Activated T-helper 1 cell treated with anti-CD3 and anti-CD28 coated beads, Interleukin-12 subunit alpha, Interleukin-12 subunit beta, Interleukin-2, Interleukin-4 antibody, amounts not matched to agents 30 ng/mL and 10 ng/mL and 1 ng/mL, durations not matched to agents 14 hours and 24 hours and 36 hours (primary cell): Measurements from ENCODE around the gene RIPOR1. TPM values are rescaled to one million over a fixed set of nuclear protein-coding genes. Genes with fewer than 3 reads are reported as not detected.
"Not testable (repeated sequence)": the region's sequence is repeated elsewhere in the genome, so short reads cannot be mapped to it uniquely, and the experiment has no call there.

Experiments
- DNase-seq: peaks from one replicate; pipeline ENCODE4 v3.0.0; 2021; ENCODE audit warnings: low spot score
- H3K27ac Mint-ChIP-seq: one replicate; pipeline ENCODE4 v1.8.0; 2021; ENCODE audit warnings: mild to moderate bottlenecking, mixed read lengths
- H3K27me3 Mint-ChIP-seq: one replicate; pipeline ENCODE4 v1.8.0; 2022; ENCODE audit warnings: mild to moderate bottlenecking, moderate library complexity, mixed read lengths; ENCODE audit not compliant: insufficient read depth
- H3K36me3 Mint-ChIP-seq: one replicate; pipeline ENCODE4 v1.8.0; 2021; ENCODE audit warnings: low read depth, mixed read lengths
- H3K4me1 Mint-ChIP-seq: one replicate; pipeline ENCODE4 v1.8.0; 2021; ENCODE audit warnings: low read depth, mixed read lengths
- H3K4me3 Mint-ChIP-seq: one replicate; pipeline ENCODE4 v1.8.0; 2021; ENCODE audit warnings: mild to moderate bottlenecking, moderate library complexity, mixed read lengths
- H3K9me3 Mint-ChIP-seq: one replicate; pipeline ENCODE4 v1.8.0; 2021; ENCODE audit warnings: mixed read lengths
- intact Hi-C: fragments of 100-400 bp; cut with micrococcal nuclease; formaldehyde crosslinking; loops from one replicate; pipeline ENCODE4 v1.15.1; 2024
- total RNA-seq: library from RNA; stranded (reverse); gene quantifications from 2 replicates; pipeline ENCODE4 v1.2.3, GENCODE V29; 2022

Gene RIPOR1
- total RNA-seq, 1 donor from 2014 or later: 27.1 TPM

GRCh38 chr16:67490335-67491096 lies 38.1 kb upstream of the RIPOR1 start:
- no peaks in the 10 kb centered on the region for H3K9me3 Mint-ChIP-seq
- no peaks in the 10 kb centered on the region for H3K27me3 Mint-ChIP-seq
- intact Hi-C loops: no loop called here
- peaks cover 10% of the 10 kb centered on the region for H3K4me1 Mint-ChIP-seq
- DNase-seq: no peak
- peaks cover 1% of the 10 kb centered on the region for H3K36me3 Mint-ChIP-seq
- H3K27ac Mint-ChIP-seq: no peak overlapping the region
- H3K4me3 Mint-ChIP-seq: no peak overlapping the region

- intact Hi-C loops: no loop called here
- Mint-ChIP-seq H3K4me3 (no peak overlapping the region), H3K27me3 (no peaks in the 10 kb centered on the region), H3K27ac (no peak overlapping the region), H3K36me3 (peaks cover 2% of the 10 kb centered on the region), H3K4me1 (peaks cover 19% of the 10 kb centered on the region), H3K9me3 (no peaks in the 10 kb centered on the region)
- no peak for DNase-seq
Measured at GRCh38 chr16:67499106-67499505, 29.5 kb upstream of the RIPOR1 start.

- intact Hi-C loops: no loop called here
- H3K27me3 Mint-ChIP-seq: no peaks in the 10 kb centered on the region
- no peaks in the 10 kb centered on the region for H3K9me3 Mint-ChIP-seq
- H3K27ac Mint-ChIP-seq: peak overlapping the region; percentile 84
- H3K36me3 Mint-ChIP-seq: peaks cover 4% of the 10 kb centered on the region
- DNase-seq: peak; percentile 66
- H3K4me1 Mint-ChIP-seq: peaks cover 35% of the 10 kb centered on the region
- peak overlapping the region; percentile 17 for H3K4me3 Mint-ChIP-seq
Measured at GRCh38 chr16:67504031-67505021, 24.3 kb upstream of the RIPOR1 start.

- Mint-ChIP-seq H3K4me1 (peaks cover 33% of the 10 kb centered on the region), H3K27me3 (no peaks in the 10 kb centered on the region), H3K27ac (peak overlapping the region; percentile 23), H3K36me3 (peaks cover 4% of the 10 kb centered on the region), H3K9me3 (no peaks in the 10 kb centered on the region), H3K4me3 (no peak overlapping the region)
- no peak for DNase-seq
- intact Hi-C loops: no loop called here
Measured at GRCh38 chr16:67506468-67506867, 22.2 kb upstream of the RIPOR1 start.

- Mint-ChIP-seq H3K36me3 (peaks cover 2% of the 10 kb centered on the region), H3K27me3 (no peaks in the 10 kb centered on the region), H3K9me3 (no peaks in the 10 kb centered on the region), H3K4me3 (no peak overlapping the region), H3K4me1 (peaks cover 24% of the 10 kb centered on the region), H3K27ac (no peak overlapping the region)
- DNase-seq: no peak
- intact Hi-C loops: no loop called here
Measured at GRCh38 chr16:67509016-67509415, 19.6 kb upstream of the RIPOR1 start.

- not testable (repeated sequence) for H3K9me3 Mint-ChIP-seq, H3K27me3 Mint-ChIP-seq, H3K36me3 Mint-ChIP-seq, H3K4me3 Mint-ChIP-seq, H3K27ac Mint-ChIP-seq, DNase-seq, H3K4me1 Mint-ChIP-seq
- intact Hi-C loops: loop anchor here (1.0 kb wide), 2 partner anchors 20 to 33 kb away; partner anchors contain the start of gene ATP6V0D1
Measured at GRCh38 chr16:67513892-67514291, 14.7 kb upstream of the RIPOR1 start.

- intact Hi-C loops: loop anchor here (1.0 kb wide), 2 partner anchors 20 to 33 kb away; partner anchors contain the start of gene ATP6V0D1
- peak; percentile 69 for DNase-seq
- Mint-ChIP-seq H3K36me3 (no peaks in the 10 kb centered on the region), H3K4me3 (no peak overlapping the region), H3K9me3 (no peaks in the 10 kb centered on the region), H3K4me1 (peaks cover 5% of the 10 kb centered on the region), H3K27me3 (peaks cover 2% of the 10 kb centered on the region), H3K27ac (no peak overlapping the region)
Measured at GRCh38 chr16:67514382-67514828, 14.2 kb upstream of the RIPOR1 start.

GRCh38 chr16:67516296-67517154 lies 12.1 kb upstream of the RIPOR1 start:
- Mint-ChIP-seq H3K27me3 (peaks cover 2% of the 10 kb centered on the region), H3K9me3 (no peaks in the 10 kb centered on the region), H3K4me1 (peaks cover 17% of the 10 kb centered on the region), H3K36me3 (no peaks in the 10 kb centered on the region), H3K4me3 (no peak overlapping the region), H3K27ac (no peak overlapping the region)
- intact Hi-C loops: no loop called here
- DNase-seq: no peak

GRCh38 chr16:67517155-67517445 lies 11.5 kb upstream of the RIPOR1 start:
- no peaks in the 10 kb centered on the region for H3K9me3 Mint-ChIP-seq
- no peak overlapping the region for H3K27ac Mint-ChIP-seq
- no peak overlapping the region for H3K4me3 Mint-ChIP-seq
- DNase-seq: no peak
- peaks cover 20% of the 10 kb centered on the region for H3K4me1 Mint-ChIP-seq
- H3K27me3 Mint-ChIP-seq: peaks cover 2% of the 10 kb centered on the region
- H3K36me3 Mint-ChIP-seq: no peaks in the 10 kb centered on the region
- intact Hi-C loops: no loop called here

- Mint-ChIP-seq H3K4me1 (peaks cover 20% of the 10 kb centered on the region), H3K36me3 (no peaks in the 10 kb centered on the region), H3K27me3 (peaks cover 2% of the 10 kb centered on the region), H3K4me3 (no peak overlapping the region), H3K9me3 (no peaks in the 10 kb centered on the region), H3K27ac (no peak overlapping the region)
- DNase-seq: no peak
- intact Hi-C loops: no loop called here
Measured at GRCh38 chr16:67517661-67518423, 10.8 kb upstream of the RIPOR1 start.

GRCh38 chr16:67518676-67519075 lies 10.0 kb upstream of the RIPOR1 start:
- Mint-ChIP-seq H3K27ac (no peak overlapping the region), H3K36me3 (no peaks in the 10 kb centered on the region), H3K9me3 (no peaks in the 10 kb centered on the region), H3K4me3 (no peak overlapping the region), H3K4me1 (peaks cover 20% of the 10 kb centered on the region), H3K27me3 (peaks cover 2% of the 10 kb centered on the region)
- DNase-seq: no peak
- intact Hi-C loops: no loop called here

- Mint-ChIP-seq H3K36me3 (no peaks in the 10 kb centered on the region), H3K27ac (no peak overlapping the region), H3K27me3 (peaks cover 2% of the 10 kb centered on the region), H3K9me3 (no peaks in the 10 kb centered on the region), H3K4me1 (peaks cover 20% of the 10 kb centered on the region), H3K4me3 (no peak overlapping the region)
- no peak for DNase-seq
- intact Hi-C loops: no loop called here
Measured at GRCh38 chr16:67519242-67519641, 9.4 kb upstream of the RIPOR1 start.
